ENCODE measurements around the gene PPFIA4.

Gene PPFIA4

GRCh38 chr1:203104789-203105390, 78.6 kb downstream of the PPFIA4 start:
- DNase-seq, result no peak

- no peak for DNase-seq
Measured at GRCh38 chr1:203112475-203112874, 86.2 kb downstream of the PPFIA4 start.

- DNase-seq, result no peak
Measured at GRCh38 chr1:203113308-203113707, 87.0 kb downstream of the PPFIA4 start.

- DNase-seq, result no peak
Measured at GRCh38 chr1:203114202-203114601, 87.9 kb downstream of the PPFIA4 start.

- DNase-seq, result no peak
Measured at GRCh38 chr1:203116091-203116820, 90.0 kb downstream of the PPFIA4 start.

- peak; percentile 92 for DNase-seq
Measured at GRCh38 chr1:203117611-203118575, 91.6 kb downstream of the PPFIA4 start.

GRCh38 chr1:203120325-203121153, 94.2 kb downstream of the PPFIA4 start:
- no peak for DNase-seq

- DNase-seq, result no peak
Measured at GRCh38 chr1:203121186-203122015, 95.1 kb downstream of the PPFIA4 start.

- DNase-seq, result no peak
Measured at GRCh38 chr1:203122159-203122558, 95.9 kb downstream of the PPFIA4 start.

- no peak for DNase-seq
Measured at GRCh38 chr1:203124011-203124410, 97.7 kb downstream of the PPFIA4 start.

GRCh38 chr1:203124546-203125317, 98.4 kb downstream of the PPFIA4 start:
- no peak for DNase-seq

- DNase-seq, result peak; percentile 62
Measured at GRCh38 chr1:203126151-203126865, 100.0 kb downstream of the PPFIA4 start.

GRCh38 chr1:203126866-203127665, 100.8 kb downstream of the PPFIA4 start:
- DNase-seq, result peak; percentile 38

- peak; percentile 82 for DNase-seq
Measured at GRCh38 chr1:203127666-203128430, 101.6 kb downstream of the PPFIA4 start, which contains the start of gene ADORA1. TSS of gene ADORA1 (plus strand) at chr1:203127726. CDS start at chr1:203128842, 1,116 bp downstream.

- DNase-seq, result no peak
Measured at GRCh38 chr1:203128431-203128715, 102.1 kb downstream of the PPFIA4 start.

All from eye (tissue), 1 donor.